Measurements from ENCODE around the gene SCUBE1.

The SCUBE1 gene

DNA sequence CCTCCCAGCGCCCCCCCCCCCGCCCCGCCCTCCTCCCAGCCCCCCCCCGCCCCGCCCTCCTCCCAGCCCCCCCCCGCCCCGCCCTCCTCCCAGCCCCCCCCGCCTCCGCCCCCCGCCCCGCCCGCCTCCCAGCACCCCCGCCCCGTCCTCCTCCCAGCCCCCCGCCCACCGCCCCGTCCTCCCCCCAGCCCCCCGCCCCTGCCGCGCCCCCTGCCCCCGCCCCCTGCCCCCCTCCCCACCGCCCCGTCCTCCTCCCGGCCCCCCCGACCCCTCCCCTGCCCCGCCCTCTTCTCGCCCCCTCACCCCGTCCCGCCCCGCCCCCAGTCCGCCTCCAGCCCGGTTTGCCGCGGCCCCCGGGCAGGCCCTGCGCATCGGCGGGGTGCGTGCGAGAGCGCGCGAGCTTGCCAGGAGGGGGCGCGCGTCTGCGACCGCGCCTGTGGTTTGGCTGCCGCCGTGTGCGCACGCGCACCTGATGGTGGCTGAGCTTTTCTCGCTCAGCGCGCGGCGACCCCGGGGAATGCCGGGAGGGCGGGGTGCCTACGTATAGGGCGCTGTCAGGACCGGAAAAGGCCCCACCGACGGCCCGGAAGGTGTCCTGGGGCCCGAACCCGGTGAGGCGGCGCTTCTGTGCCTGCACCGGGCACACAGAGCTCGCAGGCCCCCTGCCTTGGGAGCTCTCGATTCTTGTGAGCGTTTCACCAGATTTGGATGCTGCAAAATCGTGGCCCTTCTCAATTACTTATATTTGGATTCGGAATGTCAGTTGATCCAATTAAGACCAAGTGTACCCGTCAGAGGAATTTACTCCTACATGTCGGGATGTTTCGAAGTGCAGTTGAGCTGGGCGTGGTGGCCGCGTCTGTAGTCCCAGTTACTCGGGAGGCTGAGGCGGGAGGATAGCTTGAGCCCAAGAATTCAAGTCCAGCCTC, 155.7 kb downstream of the SCUBE1 start:
- DNase-seq: peak; percentile 95

DNA sequence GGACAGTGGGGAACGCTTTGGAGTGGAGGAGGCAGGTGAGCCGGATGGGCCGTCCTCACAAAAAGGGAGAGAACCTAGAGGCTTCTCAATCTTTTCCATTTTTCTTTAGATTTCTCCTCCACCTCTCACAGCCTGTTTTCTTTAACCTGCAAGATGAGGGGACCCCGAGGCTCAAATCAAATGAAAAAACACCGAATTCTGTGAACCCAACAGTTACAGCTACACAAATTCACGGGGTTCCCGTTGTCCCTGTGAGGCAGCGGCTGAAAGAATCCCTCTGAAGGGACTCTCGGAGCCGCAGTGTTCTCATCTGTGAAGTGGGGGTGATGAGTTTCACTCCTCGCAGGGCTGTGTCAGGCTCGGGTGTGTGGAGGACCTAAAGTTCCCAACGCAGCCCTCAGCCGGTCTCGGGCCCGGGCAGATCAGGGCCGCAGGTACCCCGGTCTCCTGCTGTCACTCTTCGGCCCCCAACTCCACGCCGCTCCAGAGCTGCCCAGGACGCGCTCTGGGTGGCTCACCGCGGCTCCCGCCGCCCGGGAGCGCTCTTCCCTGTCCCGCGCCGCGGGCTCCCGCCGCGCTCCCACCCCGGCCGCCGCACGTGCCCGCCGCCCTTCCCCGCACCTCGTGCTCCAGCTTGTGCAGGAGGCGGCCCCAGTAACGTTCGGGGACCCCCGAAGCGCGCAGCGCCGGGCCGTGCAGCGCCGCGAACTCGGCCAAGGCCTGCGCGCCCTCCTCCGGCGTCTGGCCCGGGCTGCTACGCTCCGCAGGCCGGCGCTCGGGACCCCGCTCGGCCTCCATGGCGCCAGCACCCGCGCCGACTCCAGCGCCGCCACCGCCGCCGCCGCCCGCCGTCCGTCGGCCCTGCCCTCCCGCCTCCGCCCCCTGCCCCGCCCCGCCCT, 156.7 kb downstream of the SCUBE1 start, which contains the start of gene TTLL12:
TSS of gene TTLL12 (minus strand) at position 863 of the 899 bp plus-strand sequence. CDS start at position 798, 65 bp downstream.
- DNase-seq: peak; percentile 54

DNA sequence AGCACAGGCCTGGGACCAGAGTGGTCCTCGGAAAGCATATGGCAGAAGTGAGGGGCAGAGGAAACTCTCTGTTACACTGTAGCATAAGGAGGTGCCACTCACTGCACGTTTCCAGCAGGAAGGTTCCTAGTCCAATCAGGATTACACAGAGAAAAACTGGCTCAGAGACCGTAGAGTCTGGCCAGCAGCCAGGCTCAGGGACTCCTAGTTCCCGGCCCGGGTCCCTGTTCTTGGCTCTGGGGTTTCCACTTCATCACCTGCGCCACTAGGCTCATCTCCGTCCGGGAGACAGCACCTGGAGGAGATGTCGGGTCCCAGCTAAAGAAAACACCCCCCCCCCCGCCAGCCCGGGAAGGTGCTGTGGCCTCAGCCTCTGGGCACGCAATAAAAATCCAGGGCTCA, 157.3 kb downstream of the SCUBE1 start:
- no peak for DNase-seq

DNA sequence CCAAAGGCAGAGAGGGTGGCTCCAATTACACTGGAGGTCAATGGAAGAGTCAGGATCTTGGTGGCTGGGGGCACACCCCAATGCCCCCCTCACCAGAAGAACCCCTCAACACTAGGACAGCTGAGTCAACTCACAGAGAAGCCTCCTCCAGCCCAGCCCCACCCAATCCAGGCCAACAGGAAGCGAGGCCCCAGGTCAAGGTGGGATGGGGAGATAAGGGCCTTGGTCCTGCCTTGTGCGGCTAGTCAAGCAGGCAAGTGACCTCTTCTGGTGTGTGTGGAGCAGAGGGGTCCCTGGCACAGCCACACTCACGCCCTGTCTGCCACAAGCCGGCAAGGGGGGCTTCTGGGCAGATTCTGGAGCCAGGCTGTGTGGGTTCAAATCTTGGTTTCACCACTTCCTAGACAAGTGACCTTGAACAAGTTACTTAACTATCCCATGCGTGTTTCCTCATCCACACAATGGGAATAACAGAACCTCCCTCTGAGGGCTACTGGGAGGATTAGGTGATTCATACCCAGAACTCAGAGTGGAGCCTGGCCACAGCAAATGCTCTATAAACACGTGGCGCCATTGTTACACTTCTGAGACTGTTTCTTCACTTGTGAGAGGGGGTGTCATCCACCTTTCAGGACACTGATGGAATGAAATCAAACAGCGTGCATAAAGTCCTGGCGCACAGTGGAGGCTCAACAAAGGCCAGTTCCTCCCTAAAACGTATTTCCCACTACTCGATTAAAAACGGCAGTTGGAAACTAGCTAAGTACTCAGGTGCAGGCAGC, 159.5 kb downstream of the SCUBE1 start:
- no peak for DNase-seq

- no peak for DNase-seq
Measured at GRCh38 chr22:43182726-43183125, 160.4 kb downstream of the SCUBE1 start.

DNA sequence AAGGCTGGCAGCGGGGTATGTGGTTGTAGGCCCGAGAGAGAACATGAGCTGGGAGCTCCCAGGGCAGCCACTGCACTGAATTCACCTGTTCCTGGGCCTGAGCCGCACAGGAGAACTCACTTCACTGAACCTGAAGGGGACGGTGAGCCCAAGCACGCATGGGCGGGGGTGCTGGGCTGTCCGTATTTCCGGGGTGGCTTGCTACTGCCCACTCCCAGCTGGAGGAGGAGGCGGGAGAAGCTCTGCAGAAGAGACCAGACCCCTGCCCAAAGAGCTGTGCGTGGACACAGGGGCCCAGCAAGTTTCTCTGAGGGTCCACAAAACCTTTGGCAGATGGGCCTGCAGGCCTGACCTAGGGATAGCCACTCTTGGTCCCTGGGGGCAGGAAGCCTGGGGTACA, 161.1 kb downstream of the SCUBE1 start:
- DNase-seq: no peak

- DNase-seq: no peak
Measured at GRCh38 chr22:43181321-43182076, 161.7 kb downstream of the SCUBE1 start.

GRCh38 chr22:43180670-43181069, 162.5 kb downstream of the SCUBE1 start:
- DNase-seq: no peak

- no peak for DNase-seq
Measured at GRCh38 chr22:43179911-43180195, 163.3 kb downstream of the SCUBE1 start.

DNA sequence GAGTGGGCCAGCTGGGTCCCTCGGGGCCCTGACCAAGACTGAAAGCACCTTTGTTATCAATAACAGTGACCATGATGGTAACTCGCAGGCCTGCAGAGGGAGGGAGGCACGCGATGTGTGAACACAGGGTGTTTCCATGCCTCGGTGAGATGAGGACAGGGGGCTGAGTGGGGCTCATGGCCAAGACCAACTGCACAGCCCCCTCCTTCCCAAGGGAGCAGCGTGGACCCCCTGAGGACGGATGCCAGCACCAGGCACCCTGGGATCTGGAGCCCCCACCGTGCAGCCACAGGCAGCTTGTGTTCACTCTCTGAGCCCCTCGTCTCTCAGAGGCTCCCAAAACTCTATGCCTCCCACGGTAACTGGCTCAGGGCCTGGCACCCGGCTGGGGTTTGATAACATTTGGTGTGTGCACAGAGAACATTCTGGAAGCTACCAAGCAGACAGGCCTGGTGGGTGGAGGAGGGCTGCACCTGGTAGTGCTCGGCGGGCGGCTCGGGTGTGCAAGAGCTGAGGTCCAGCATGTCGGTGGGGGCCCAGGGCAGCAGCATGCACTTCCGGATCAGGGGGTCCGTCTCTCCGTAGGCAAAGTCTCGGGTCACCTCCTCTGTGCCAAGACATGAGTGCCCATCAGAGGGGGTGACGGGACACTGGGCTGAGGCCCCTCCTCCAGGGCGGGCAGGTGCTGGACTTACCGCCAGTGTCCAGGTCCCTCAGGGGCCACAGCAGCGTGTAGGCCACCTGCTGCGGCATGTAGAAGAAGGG, 163.8 kb downstream of the SCUBE1 start:
- DNase-seq: no peak

DNA sequence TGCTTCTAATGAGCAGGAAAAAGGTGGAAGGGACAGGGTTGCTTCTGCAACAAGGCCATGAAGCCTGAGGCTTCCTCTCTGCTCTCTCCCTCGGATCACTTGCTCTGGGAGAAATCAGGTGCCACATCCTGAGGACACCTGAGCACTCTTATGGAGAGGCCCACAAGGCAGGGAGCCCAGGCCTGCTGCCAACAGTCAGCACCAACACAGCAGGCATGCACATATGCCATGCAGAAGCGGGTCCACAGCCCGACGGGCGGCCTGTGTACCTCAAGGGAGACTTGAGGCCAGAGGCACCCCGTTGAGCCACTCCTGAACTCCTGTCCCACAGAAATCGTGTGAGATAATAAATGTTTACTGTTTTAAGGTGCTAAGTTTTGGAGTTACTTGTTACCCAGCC, 165.7 kb downstream of the SCUBE1 start:
- no peak for DNase-seq

DNA sequence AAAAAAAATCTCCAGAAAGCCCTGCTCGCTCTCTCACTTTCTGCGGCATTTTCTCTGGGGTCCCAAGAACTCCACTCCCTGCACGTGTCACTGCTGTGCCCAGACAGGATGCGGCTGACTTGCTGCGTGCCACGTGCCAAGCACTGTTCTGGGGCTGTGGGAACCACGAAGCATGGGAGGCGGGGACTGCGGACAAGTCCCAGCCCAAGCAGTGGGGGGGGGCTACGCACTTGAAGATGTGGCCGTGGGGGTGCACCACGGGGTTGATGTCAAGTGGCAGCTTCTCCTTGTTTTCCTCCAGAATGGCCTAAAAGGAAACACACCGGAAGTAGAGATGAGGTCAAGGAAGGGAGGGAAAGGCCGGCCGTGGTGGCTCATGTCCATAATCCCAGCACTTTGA, 167.1 kb downstream of the SCUBE1 start:
- no peak for DNase-seq

- no peak for DNase-seq
Measured at GRCh38 chr22:43174941-43175531, 168.1 kb downstream of the SCUBE1 start.

GRCh38 chr22:43173976-43174720, 169.0 kb downstream of the SCUBE1 start:
- DNase-seq: no peak

DNA sequence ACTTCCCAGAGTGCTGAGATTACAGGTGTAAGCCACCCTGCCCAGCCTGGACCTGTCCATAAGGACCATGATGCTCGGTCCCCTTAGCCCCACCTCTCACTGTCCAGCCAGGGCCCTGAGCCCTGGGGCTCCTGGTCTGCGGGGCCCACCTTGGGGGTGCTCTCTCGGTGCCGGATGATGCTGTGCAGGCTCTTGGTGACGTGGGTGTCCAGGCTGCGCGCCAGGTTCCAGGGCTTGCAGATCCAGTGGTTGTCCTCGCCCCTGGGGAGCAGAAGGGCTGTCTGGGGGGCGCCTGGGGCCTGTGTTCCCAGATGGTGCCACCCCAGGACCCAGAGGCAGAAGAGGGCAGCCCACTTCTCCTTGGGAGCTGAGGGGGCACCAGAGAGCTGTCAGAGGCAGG, 169.6 kb downstream of the SCUBE1 start:
- no peak for DNase-seq

DNA sequence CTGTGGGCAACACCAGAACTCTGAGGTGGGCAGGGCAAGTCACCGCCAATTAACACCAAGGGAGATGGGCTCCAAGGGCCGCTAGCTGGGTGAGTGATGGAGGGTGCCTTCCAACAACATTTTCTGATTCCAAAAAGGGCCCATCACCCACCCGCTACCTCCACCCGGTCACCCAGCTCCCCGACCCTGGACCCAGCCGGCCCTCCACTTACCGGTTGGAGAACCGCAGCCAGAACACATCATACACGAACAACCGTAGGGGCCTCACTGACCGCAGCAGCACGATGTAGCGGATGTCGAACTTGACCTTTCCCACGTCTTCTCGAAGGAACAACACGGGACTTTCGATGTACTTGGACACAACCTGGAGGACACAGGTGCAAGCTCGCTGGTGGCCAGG, 171.0 kb downstream of the SCUBE1 start:
- no peak for DNase-seq

DNA sequence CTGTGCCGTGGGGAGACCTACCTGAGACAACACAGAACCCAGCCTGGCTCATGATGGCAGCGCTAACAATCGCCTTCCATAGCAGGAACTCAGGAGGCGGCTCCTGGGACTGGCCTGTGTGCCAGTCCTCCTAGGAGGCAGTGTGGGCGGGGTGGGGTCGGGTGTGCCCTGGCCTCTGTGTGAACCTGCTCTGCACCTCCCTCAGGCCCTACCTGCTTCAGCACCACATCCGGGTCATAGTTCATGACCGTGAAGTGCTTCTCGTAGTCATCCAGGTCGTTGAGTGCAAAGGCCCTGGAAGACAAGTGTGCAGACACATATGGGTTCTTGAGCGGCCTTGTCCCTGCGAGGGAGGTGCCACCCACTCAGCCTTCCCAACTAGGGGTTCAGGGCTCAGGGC, 171.6 kb downstream of the SCUBE1 start:
- no peak for DNase-seq

DNA sequence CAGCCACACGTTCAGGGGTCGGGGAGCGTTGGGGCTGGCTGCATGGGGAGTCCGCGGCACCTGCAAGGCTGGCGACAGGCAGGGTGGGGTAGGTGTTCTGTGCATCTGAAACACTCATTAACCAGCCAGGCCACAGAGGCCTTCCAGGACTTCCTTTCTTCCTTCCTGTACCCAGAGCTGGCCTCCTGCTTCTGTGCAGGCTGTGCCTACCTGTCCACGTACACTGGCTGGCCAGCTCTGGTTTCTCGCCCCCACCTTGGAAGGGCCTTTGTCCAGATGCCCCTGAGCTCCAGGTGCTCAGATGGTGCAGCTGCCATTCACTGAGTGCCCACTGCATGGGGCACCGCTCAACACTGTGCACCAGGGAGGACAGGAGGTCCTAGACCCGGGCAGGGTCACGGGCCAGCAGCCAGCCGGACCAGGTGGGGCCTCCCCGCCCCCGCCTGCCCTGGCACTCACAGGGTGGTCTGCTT, 172.1 kb downstream of the SCUBE1 start:
- no peak for DNase-seq

GRCh38 chr22:43170131-43170480, 173.1 kb downstream of the SCUBE1 start:
- no peak for DNase-seq

Data from activated gamma-delta T cell treated with Interleukin-2 at 50 U/mL for 16 hours (primary cell).